ENCODE results near the gene FAP. TPM values are rescaled to one million over a fixed set of nuclear protein-coding genes. Genes with fewer than 3 reads are reported as not detected.

Gene FAP
- total RNA-seq, 2 donors from 2014 or later: 2.3 to 4.2 TPM

DNA sequence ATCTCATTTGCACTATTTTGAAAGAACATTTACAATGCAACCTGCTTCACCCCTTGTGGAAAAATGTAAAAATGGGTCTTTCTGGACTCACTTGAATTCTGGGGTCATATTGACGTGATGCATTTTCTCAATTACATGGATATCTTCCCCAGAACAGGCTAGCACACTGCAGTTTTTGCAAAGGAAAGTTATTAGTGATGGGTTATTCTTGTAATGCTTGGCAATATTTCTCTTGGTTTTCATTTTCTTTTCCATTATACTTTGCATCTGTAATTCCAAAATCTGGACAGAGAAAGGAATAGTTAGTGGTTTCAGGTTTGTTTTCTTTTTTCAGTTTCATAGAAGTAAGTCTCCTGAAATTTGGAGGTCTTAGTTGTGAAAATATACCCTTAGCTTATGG is 24.8 kb upstream of the FAP start:
- Histone ChIP-seq H3K9me3 (no peaks in the 10 kb centered on the region), H3K36me3 (replicated peaks in 1 of 2; ENCODE audit: insufficient read depth in 1 of 2, low read depth in 2 of 2) (peaks cover 5 to 23% of the 10 kb centered on the region in 2 donors), H3K27ac (no peak overlapping the region), H3K4me1 (no peaks in the 10 kb centered on the region), H3K4me3 (no peak overlapping the region), H3K27me3 (no peaks in the 10 kb centered on the region)
- intact Hi-C loops (cut with DNase I): no loop called here
- no peak for ATAC-seq
- no peak for DNase-seq
- TF ChIP-seq POLR2A (IDR thresholded peaks at IDR 0.05): no peak
- TF ChIP-seq, protein P1, sequence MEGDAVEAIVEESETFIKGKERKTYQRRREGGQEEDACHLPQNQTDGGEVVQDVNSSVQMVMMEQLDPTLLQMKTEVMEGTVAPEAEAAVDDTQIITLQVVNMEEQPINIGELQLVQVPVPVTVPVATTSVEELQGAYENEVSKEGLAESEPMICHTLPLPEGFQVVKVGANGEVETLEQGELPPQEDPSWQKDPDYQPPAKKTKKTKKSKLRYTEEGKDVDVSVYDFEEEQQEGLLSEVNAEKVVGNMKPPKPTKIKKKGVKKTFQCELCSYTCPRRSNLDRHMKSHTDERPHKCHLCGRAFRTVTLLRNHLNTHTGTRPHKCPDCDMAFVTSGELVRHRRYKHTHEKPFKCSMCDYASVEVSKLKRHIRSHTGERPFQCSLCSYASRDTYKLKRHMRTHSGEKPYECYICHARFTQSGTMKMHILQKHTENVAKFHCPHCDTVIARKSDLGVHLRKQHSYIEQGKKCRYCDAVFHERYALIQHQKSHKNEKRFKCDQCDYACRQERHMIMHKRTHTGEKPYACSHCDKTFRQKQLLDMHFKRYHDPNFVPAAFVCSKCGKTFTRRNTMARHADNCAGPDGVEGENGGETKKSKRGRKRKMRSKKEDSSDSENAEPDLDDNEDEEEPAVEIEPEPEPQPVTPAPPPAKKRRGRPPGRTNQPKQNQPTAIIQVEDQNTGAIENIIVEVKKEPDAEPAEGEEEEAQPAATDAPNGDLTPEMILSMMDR (IDR thresholded peaks at IDR 0.05): no peak
- 91 to 96% methylated on average over 1 of the region's 1 CpG for WGBS, 2 donors

DNA sequence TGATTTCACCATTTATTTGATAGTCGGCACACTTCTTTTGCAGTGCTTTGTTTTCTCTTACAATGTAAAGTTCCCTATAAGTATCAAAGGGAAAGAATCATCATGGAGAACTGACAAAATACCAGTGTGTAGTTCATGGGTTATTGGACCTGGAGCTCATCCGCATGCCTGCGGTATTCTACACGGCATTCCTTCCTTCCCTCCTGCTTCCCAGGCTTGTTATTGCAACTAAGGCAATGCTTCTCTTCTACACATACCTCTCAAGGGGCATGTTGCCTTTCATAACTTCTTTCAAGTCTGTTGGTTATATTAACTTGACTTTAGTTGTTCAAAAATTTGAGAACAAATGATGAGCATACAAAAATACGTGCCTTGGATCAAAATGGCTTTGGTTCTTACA is 24.3 kb upstream of the FAP start:
- Histone ChIP-seq H3K4me3 (no peak overlapping the region), H3K36me3 (replicated peaks in 1 of 2; ENCODE audit: insufficient read depth in 1 of 2, low read depth in 2 of 2) (peaks cover 4 to 23% of the 10 kb centered on the region in 2 donors), H3K27ac (no peak overlapping the region), H3K9me3 (no peaks in the 10 kb centered on the region), H3K27me3 (no peaks in the 10 kb centered on the region), H3K4me1 (no peaks in the 10 kb centered on the region)
- WGBS, 2 donors: 93 to 94% methylated on average over 5 of the region's 5 CpGs
- no peak for ATAC-seq
- DNase-seq: no peak
- TF ChIP-seq, protein P1 (IDR thresholded peaks at IDR 0.05): no peak
- no peak for TF ChIP-seq POLR2A (IDR thresholded peaks at IDR 0.05)
- intact Hi-C loops (cut with DNase I): no loop called here

GRCh38 chr2:162266460-162266760 is 23.2 kb upstream of the FAP start:
- H3K27ac ChIP-seq: no peak overlapping the region
- no peaks in the 10 kb centered on the region for H3K9me3 ChIP-seq
- H3K36me3 ChIP-seq (replicated peaks in 1 of 2; ENCODE audit: insufficient read depth in 1 of 2, low read depth in 2 of 2): peaks cover 0 to 19% of the 10 kb centered on the region in 2 donors
- DNase-seq (no peak), ATAC-seq (no peak)
- intact Hi-C loops (cut with DNase I): no loop called here
- H3K4me1 ChIP-seq: no peaks in the 10 kb centered on the region
- TF ChIP-seq POLR2A (IDR thresholded peaks at IDR 0.05): no peak
- TF ChIP-seq, protein P1 (IDR thresholded peaks at IDR 0.05): no peak
- no peaks in the 10 kb centered on the region for H3K27me3 ChIP-seq
- WGBS, 2 donors: 88 to 95% methylated on average over 1 of the region's 1 CpG
- H3K4me3 ChIP-seq: no peak overlapping the region

- H3K4me3 ChIP-seq: no peak overlapping the region
- intact Hi-C loops (cut with DNase I): no loop called here
- H3K4me1 ChIP-seq: no peaks in the 10 kb centered on the region
- no peak overlapping the region for H3K27ac ChIP-seq
- H3K36me3 ChIP-seq (replicated peaks in 1 of 2; ENCODE audit: insufficient read depth in 1 of 2, low read depth in 2 of 2): peaks cover 0 to 17% of the 10 kb centered on the region in 2 donors
- 87 to 92% methylated on average over 7 of the region's 7 CpGs for WGBS, 2 donors
- H3K27me3 ChIP-seq: no peaks in the 10 kb centered on the region
- no peaks in the 10 kb centered on the region for H3K9me3 ChIP-seq
- DNase-seq (no peak), ATAC-seq (no peak)
- TF ChIP-seq, protein P1 (IDR thresholded peaks at IDR 0.05): no peak
- no peak for TF ChIP-seq POLR2A (IDR thresholded peaks at IDR 0.05)
These were observed 22.6 kb upstream of the FAP start for GRCh38 chr2:162265666-162266459.
